GM19238 (cell line): ENCODE measurements around the gene COX8A.
A peak's percentile ranks its signal among the peaks of the same experiment; 100 is the strongest.
"Not testable (repeated sequence)": the region's sequence is repeated elsewhere in the genome, so short reads cannot be mapped to it uniquely, and the experiment has no call there.

Source experiments
- DNase-seq: peaks from one replicate; pipeline ENCODE4 v3.0.0; 2011; ENCODE audit warnings: low spot score; ENCODE audit not compliant: insufficient read length

COX8A gene

GRCh38 chr11:63974259-63975143 lies at the start of gene COX8A:
Gene COX8A, plus strand, starts transcription at chr11:63974620. Its CDS starts 61 bp downstream, at chr11:63974681.
- peak; percentile 97 for DNase-seq

- DNase-seq = no peak
These were observed 44.8 kb upstream of the COX8A start for GRCh38 chr11:63929616-63930015.

DNA sequence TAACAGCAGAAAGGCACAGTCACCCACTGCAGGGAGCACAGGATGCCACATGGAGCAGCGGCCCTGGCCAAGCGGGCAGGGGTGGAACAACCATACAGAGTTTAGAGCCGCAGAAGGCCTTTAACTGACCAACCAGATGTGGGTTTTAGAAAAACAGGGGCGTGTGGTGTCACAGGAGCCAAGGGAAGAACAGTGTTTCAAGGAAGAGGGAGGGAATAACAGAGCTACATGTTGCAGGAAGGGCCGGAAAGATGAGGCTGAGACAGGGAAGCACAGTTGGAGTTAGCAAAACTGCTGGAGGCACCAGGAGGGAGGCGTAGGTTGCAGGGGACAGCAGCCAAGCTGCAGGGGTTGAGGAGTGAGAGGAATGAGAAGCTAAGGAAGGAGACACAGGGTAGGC lies 43.4 kb upstream of the COX8A start:
- DNase-seq = no peak

DNA sequence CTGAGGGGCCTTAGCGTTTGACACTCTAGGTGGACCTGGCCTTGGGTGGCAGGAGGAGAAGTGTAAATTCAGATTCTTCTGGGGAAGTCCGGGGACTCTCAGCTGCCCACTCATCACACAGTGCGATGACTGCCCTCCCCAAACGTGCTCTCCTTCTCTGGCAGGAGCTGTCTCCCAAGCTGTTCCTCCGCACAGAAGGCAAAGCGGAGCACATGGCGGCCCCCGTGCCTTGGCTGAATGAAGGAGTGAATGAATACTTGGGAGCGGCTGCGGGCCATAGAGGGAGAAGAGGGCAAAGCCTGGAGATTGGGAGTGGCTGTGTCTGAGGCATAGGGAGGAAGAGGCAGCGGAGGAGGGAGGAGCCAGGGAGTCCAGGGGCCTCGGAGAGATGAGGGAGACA lies 42.5 kb upstream of the COX8A start:
- DNase-seq = no peak

- no peak for DNase-seq
These were observed 41.0 kb upstream of the COX8A start for GRCh38 chr11:63933459-63933858.

DNA sequence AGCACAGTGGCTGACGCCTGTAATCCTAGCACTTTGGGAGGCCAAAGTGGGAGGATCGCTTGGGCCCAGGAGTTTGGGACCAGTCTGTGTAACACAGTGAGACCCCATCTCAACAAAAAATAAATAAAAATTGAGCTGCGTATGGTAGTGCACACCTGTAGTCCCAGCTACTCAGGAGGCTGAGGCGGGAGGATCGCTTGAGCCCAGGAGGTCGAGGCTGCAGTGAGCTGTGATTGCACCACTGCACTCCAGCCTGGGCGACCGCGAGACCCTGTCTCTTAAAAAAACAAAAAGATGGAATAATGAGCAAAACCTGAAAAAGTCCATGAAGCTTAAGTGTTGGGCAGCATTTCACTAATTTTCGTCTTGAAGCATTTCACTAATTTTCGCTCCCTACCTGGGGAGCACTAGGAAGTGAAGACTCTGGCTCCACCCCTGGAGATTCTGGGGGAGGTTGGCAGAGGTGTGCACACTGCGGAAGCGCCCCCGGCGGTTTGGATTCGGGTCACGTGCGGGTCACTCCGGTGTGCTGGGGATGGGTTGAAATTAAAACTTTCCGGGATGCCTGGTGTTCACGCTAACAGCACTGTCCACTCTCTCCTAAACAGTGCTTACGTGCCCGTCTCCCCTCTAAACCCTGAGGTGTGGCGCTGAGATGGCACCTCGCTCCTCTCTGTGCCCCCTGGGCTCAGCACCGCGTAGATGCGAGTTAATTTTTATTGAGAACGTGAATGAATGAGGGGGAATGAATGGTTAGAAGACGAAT lies 36.5 kb upstream of the COX8A start:
- DNase-seq = no peak

- DNase-seq = peak; percentile 96
These were observed 35.7 kb upstream of the COX8A start, which contains the start of gene NAA40 for GRCh38 chr11:63938479-63939396. Gene NAA40, plus strand, starts transcription at chr11:63939002. Its CDS starts 95 bp downstream, at chr11:63939097.

DNA sequence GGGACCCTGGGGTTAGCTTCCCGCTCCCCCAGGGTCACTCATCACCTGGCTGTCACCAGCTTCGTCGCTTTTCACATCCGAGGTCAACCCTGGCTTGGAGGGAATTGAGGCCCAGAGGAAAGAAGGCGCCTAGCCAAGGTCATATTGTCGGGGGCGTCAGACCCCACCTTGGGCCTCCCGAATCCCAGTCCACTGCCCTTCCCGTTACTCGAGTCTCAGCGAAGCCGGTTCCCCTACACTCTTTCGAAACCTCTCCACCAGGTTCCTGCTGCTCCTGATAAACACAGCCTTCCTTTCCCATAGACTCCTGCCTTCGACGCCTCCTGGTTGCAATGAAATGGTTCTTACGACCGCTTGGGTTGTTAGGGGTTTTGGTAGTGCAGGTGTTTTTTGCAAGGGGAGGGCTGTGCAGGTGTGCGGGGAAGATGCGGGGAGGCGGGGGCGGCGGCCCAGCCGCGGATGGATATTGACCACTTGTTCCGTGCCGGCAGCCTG lies 35.0 kb upstream of the COX8A start:
- no peak for DNase-seq

DNA sequence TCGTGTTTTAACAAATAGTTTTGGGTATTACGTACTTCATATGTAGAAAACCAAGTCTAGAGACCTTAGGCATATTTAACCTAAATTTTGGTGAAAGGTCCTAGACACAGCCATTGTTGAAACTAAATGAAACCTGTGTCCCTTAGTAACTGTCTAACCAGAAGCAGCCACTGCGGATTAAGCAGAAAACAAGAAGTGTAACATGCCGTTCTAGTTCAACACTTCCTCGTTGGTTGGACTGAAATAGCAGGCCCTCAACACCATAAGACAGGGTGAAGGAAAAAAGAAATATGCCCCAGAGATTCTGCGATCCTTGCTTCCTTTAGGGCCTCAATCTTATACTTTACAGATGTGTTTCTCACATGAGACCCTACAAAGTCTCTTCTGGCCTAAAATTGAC lies 33.6 kb upstream of the COX8A start:
- DNase-seq = no peak

- DNase-seq = no peak
These were observed 32.5 kb upstream of the COX8A start for GRCh38 chr11:63941901-63942300.

DNA sequence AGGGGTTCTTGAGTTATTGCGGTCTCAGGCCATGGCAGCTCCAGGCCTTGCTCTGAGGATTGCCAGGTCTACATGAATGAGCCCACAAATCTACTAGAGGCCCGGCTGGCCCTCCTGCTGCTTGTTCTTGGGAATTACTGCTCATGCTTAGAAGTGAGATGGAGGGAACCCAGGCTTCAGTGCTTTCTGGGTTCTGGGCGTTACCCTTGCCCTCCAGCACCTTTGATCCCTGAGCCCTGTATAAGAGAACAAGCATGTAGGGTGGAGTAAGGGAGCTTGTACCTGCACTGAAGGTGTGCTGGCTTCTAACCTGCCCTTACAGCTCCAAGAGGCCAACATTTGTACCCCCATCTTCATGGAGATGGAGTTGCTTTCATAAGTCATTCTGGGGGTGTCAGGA lies 31.6 kb upstream of the COX8A start:
- DNase-seq = no peak

DNA sequence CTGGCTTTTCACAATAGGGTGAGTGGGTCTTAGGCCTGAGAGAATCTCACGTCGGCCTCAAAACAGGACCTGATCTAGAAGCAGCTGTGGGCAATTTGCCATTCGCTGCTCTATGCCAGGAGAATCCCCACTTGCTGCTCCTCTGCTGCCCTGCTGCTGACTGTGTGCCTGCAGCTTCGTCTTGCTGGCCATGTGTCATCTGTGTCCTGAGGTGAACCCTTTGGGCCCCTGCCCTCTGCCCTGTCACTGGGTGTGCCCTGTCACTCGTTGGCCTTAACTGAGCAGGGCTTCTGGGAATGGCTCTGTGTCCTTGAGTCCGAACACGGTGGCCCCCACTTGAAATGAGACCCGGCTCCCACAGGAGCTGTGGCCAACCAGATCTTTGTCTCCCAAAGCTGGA lies 29.4 kb upstream of the COX8A start:
- no peak for DNase-seq

DNA sequence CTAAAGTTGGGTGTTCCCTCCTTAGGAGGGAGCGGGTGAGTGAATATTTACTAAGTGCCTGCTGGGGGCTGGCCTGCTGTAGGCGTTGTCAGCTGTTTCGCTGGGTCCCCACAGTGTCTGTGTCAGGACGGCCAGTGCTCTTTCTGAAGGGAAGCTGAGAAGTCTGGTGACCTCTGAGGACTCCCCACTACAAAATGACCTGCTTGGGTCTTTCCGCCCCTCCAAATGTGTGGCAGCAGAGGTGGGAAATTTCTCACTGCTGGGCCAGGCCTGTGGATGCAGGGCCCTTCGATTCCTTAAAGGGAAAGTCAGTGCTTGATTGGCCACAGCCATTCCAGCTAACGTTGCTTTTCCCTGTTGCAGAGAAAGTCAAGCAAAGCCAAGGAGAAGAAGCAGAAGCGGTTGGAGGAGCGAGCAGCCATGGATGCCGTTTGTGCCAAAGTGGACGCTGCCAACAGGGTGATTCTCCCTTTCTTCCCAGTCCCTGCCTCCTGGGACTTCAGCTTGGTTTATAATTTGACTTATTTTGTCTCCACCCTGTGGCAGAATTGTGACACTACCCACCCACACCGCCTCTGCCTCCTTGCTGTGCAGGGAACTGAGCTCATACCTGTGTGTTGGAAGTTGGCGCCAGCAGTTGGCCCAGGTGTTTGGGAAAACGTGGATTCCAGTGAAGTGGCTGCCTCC lies 28.8 kb upstream of the COX8A start:
- no peak for DNase-seq

DNA sequence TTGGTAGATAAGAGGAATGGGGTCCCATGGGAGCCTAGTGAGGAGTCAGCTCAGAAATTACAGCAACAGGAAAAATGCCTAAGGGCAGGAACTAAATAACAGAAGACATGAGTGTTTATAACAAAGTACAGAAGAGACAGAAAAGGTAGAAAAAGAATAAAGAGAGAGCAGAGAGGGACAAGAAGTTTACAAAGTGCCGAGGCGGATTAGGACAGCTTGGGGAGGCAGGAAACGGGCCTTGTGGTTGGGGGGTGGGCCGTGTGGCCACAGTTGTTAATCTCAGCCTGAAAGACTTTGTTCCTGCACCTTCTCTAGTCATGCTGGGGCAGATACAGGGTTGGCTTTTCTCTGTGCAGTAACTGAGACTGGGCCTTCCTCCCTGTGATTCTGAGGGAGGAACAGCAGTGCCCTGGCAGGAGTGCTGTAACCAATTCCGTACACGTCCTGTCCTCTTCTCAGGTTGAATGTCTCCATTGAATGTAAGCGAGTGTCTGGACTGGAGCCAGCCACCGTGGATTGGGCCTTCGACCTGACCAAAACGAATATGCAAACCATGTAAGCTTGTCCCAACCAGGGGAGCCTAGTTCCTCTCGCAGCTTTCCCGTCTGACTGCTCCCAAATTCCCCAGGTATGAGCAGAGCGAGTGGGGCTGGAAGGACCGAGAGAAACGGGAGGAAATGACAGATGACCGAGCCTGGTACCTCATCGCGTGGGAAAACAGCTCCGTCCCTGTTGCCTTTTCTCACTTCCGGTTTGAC lies 22.5 kb upstream of the COX8A start:
- DNase-seq = no peak

DNA sequence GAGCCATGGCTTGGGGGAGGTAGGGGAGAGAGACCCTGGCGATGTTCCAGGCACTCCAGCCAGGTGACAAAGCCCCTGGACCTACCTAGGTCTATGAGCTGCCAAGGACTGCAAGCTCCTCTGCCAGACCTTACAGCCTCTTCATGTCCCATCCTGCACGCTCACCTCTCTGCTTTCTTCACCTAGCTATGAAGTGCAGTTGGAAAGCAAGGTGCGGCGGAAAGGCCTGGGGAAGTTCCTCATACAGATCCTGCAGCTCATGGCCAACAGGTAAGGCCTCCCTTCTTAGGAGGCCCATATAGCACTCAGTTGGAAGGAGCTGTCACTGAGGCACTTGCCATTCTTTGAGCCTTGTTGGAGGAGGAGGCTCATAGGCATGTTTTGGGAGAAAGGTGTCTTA lies 21.9 kb upstream of the COX8A start:
- no peak for DNase-seq

DNA sequence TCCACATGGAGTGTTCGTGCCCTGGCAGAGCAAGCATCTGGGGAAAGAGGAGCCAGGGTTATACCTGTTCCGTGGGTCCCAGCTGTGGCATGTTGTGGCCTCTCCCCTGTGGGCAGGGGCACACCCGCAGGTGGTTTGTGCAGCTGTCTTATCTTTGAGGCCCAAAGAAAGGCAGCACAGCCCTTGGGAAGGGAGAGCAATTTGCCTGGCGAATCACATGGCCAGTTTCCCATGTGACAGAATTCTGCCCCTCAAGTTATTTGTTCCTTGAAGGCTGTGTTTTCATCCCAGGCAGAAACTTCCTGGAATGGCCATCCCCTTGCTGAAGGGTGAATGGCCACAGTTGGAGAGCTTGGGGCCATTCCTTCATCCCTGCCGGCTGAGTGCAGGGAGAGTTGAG lies 16.4 kb upstream of the COX8A start:
- no peak for DNase-seq

GRCh38 chr11:63961608-63962412 lies 12.6 kb upstream of the COX8A start:
- DNase-seq = no peak

DNA sequence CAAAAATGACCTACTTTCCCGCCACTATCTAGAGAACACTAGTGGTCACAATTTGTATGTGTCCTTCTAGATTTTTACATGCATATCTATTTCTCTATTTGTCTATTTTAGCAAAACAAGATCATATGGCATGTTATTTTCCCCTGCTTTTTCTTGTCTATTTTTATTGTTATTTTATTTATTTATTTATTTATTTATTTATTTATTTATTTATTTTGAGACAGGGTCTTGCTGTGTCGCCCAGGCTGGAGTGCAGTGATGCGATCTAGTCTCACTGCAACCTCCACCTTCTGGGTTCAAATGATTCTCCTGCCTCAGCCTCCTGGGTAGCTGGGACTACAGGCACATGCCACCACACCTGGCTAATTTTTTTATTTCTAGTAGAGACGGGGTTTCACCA lies 10.5 kb upstream of the COX8A start:
- not testable (repeated sequence) for DNase-seq

DNA sequence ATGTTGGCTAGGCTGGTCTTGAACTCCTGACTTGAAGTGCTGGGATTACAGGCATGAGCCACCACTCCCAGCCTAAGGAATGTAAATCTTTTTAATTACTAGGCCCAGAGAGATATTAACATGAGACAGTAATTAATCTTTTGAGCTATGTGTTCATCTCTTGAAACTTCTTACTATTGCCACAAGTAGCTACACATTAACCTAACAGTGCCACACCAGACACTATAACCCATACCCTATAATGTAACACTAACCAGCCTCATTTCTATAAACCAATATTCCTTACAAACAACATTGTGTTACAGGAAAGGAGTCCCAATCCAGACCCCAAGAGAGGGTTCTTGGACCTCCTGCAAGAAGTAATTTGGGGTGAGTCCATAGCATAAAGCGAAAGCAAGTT lies 8.0 kb upstream of the COX8A start:
- no peak for DNase-seq
